Measurements from ENCODE around the gene NR0B2.

Gene NR0B2

GRCh38 chr1:26941311-26941710, 27.5 kb upstream of the NR0B2 start:
- TF ChIP-seq ZFP30 (CRISPR knock-in tag; IDR thresholded peaks at IDR 0.05) = no peak
- TF ChIP-seq CREB5 (CRISPR knock-in tag; IDR thresholded peaks at IDR 0.05; ENCODE audit: low read depth) = no peak
- TF ChIP-seq, protein P1, sequence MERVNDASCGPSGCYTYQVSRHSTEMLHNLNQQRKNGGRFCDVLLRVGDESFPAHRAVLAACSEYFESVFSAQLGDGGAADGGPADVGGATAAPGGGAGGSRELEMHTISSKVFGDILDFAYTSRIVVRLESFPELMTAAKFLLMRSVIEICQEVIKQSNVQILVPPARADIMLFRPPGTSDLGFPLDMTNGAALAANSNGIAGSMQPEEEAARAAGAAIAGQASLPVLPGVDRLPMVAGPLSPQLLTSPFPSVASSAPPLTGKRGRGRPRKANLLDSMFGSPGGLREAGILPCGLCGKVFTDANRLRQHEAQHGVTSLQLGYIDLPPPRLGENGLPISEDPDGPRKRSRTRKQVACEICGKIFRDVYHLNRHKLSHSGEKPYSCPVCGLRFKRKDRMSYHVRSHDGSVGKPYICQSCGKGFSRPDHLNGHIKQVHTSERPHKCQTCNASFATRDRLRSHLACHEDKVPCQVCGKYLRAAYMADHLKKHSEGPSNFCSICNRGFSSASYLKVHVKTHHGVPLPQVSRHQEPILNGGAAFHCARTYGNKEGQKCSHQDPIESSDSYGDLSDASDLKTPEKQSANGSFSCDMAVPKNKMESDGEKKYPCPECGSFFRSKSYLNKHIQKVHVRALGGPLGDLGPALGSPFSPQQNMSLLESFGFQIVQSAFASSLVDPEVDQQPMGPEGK (CRISPR knock-in tag; IDR thresholded peaks at IDR 0.05; ENCODE audit: borderline replicate concordance) = no peak
- TF ChIP-seq OSR1 (CRISPR knock-in tag; IDR thresholded peaks at IDR 0.05) = no peak
- TF ChIP-seq ZNF8 (CRISPR knock-in tag; IDR thresholded peaks at IDR 0.05) = no peak
- TF ChIP-seq CSDC2 (CRISPR knock-in tag; IDR thresholded peaks at IDR 0.05) = no peak
- TF ChIP-seq SNAI2 (CRISPR knock-in tag; IDR thresholded peaks at IDR 0.05) = no peak
- TF ChIP-seq ZNF70 (CRISPR knock-in tag; IDR thresholded peaks at IDR 0.05) = no peak
- no peak for TF ChIP-seq ZC3H10 (CRISPR knock-in tag; IDR thresholded peaks at IDR 0.05)
- TF ChIP-seq TOX (CRISPR knock-in tag; IDR thresholded peaks at IDR 0.05; ENCODE audit: borderline replicate concordance) = no peak
- TF ChIP-seq ZNF565 (CRISPR knock-in tag; conservative IDR thresholded peaks at IDR 0.05; ENCODE audit: low read depth) = no peak
- TF ChIP-seq, protein P2, sequence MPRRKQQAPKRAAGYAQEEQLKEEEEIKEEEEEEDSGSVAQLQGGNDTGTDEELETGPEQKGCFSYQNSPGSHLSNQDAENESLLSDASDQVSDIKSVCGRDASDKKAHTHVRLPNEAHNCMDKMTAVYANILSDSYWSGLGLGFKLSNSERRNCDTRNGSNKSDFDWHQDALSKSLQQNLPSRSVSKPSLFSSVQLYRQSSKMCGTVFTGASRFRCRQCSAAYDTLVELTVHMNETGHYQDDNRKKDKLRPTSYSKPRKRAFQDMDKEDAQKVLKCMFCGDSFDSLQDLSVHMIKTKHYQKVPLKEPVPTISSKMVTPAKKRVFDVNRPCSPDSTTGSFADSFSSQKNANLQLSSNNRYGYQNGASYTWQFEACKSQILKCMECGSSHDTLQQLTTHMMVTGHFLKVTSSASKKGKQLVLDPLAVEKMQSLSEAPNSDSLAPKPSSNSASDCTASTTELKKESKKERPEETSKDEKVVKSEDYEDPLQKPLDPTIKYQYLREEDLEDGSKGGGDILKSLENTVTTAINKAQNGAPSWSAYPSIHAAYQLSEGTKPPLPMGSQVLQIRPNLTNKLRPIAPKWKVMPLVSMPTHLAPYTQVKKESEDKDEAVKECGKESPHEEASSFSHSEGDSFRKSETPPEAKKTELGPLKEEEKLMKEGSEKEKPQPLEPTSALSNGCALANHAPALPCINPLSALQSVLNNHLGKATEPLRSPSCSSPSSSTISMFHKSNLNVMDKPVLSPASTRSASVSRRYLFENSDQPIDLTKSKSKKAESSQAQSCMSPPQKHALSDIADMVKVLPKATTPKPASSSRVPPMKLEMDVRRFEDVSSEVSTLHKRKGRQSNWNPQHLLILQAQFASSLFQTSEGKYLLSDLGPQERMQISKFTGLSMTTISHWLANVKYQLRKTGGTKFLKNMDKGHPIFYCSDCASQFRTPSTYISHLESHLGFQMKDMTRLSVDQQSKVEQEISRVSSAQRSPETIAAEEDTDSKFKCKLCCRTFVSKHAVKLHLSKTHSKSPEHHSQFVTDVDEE (CRISPR knock-in tag; IDR thresholded peaks at IDR 0.05) = no peak
- no peak for ATAC-seq

GRCh38 chr1:26938659-26939025, 24.9 kb upstream of the NR0B2 start:
- no peak for ATAC-seq
- TF ChIP-seq ZNF565 (CRISPR knock-in tag; conservative IDR thresholded peaks at IDR 0.05; ENCODE audit: low read depth) = no peak

DNA sequence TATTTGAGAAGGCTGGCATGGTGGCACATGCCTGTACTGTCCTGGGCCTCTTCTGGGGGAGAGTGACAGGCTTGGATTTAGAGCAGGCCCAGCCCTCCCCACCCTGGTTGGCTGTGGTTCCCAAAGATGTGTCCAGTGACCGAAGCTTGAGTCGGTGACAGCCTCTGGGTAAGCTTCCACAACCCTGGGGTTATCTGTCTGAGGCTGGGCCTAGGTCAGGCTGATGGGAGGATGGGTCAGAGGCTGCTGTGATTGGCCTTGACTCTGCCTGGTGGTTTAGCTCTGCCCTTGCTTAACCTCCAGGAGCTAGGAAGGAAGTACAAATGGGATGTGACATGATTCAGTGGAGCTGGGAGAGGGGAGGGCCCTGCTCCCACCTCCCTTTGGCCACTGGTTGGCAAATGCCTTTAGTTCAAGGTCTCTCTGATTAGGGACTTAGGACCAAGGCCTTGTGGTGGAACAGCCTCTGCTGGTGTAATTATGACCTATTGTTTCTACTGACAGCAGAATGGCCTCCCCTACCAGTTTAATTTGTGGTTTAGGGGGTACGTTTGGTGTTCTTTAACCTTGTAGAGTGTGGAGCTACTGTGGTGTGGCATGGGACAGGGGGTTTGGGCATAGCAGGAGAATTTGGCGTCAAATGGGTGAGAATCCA, 24.4 kb upstream of the NR0B2 start:
- ATAC-seq = no peak
- TF ChIP-seq ESRRG (CRISPR knock-in tag; IDR thresholded peaks at IDR 0.05) (no peak), OSR1 (CRISPR knock-in tag; IDR thresholded peaks at IDR 0.05) (no peak), SNAI2 (CRISPR knock-in tag; IDR thresholded peaks at IDR 0.05) (no peak), ZC3H10 (CRISPR knock-in tag; IDR thresholded peaks at IDR 0.05) (no peak), TOX (CRISPR knock-in tag; IDR thresholded peaks at IDR 0.05; ENCODE audit: borderline replicate concordance) (no peak)
- TF ChIP-seq, protein P1 (CRISPR knock-in tag; IDR thresholded peaks at IDR 0.05; ENCODE audit: borderline replicate concordance) = no peak

DNA sequence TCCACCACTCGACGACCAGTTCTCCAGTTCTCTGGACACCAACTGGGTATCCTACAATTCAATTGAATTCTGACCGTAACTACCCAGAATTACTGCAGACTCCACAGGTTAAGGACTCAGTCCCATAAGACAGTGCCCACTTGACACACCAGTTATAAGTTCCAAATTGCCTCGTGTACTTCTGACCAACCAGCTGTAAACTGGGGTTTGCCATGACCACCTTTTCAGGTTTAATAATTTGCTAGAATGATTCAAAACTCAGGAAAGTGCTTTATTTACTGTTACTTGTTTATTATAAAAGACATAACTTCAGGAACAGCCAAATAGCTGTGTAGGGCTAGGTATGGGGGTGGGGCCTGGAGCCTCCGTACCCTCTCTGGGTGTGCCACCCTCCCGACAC, 23.0 kb upstream of the NR0B2 start:
- no peak for TF ChIP-seq ZC3H10 (CRISPR knock-in tag; IDR thresholded peaks at IDR 0.05)
- TF ChIP-seq, protein P2 (CRISPR knock-in tag; IDR thresholded peaks at IDR 0.05) = no peak
- TF ChIP-seq OSR1 (CRISPR knock-in tag; IDR thresholded peaks at IDR 0.05) = no peak
- TF ChIP-seq ISL1 (CRISPR knock-in tag; IDR thresholded peaks at IDR 0.05) = no peak
- TF ChIP-seq PPARA (CRISPR knock-in tag; IDR thresholded peaks at IDR 0.05; ENCODE audit: borderline replicate concordance) = no peak
- TF ChIP-seq, protein P1 (CRISPR knock-in tag; IDR thresholded peaks at IDR 0.05; ENCODE audit: borderline replicate concordance) = no peak
- ATAC-seq = no peak

Data from SK-N-SH treated with all-trans-retinoic acid at 6 μM for 48 hours (cell line).